Activated naive CD8-positive, alpha-beta T cell treated with anti-CD3 and anti-CD28 coated beads, Interleukin-2, amount 10 ng/mL, durations not matched to agents 7 days and 5 days (primary cell): ENCODE measurements around the gene MATR3. TPM values are rescaled to one million over a fixed set of nuclear protein-coding genes. Genes with fewer than 3 reads are reported as not detected.

Experiments
- ATAC-seq: fragments of 150-1000 bp; cut with Tn5 transposase; one replicate; pipeline ENCODE4 v1.10.0; 2021; ENCODE audit warnings: low read depth, moderate library complexity
- POLR2A ChIA-PET: fragments of 350-600 bp; sonication (Branson Sonifier 250); formaldehyde crosslinking; loops from one replicate; lab custom pipeline; 2021; ENCODE audit warnings: antibody characterized with exemption; lab: Charles Lee
- DNase-seq: peaks from one replicate; pipeline ENCODE4 v3.0.0; 2021
- H3K27ac Mint-ChIP-seq: one replicate; pipeline ENCODE4 v1.8.0; 2022; ENCODE audit warnings: mild to moderate bottlenecking, mixed read lengths
- H3K27me3 Mint-ChIP-seq: one replicate; pipeline ENCODE4 v1.8.0; 2022; ENCODE audit warnings: mild to moderate bottlenecking, moderate library complexity, mixed read lengths
- H3K36me3 Mint-ChIP-seq: one replicate; pipeline ENCODE4 v1.8.0; 2021; ENCODE audit warnings: mild to moderate bottlenecking, mixed read lengths
- H3K4me1 Mint-ChIP-seq: one replicate; pipeline ENCODE4 v1.8.0; 2021; ENCODE audit warnings: mixed read lengths
- H3K4me3 Mint-ChIP-seq: one replicate; pipeline ENCODE4 v1.8.0; 2022; ENCODE audit warnings: mild to moderate bottlenecking, moderate library complexity, mixed read lengths
- H3K9me3 Mint-ChIP-seq: one replicate; pipeline ENCODE4 v1.8.0; 2021; ENCODE audit warnings: mixed read lengths
- total RNA-seq, 2 experiments: library from RNA; stranded (reverse); gene quantifications; one replicate each; pipeline ENCODE4 v1.2.3, GENCODE V29; 2021

The MATR3 gene
- total RNA-seq, 2 experiments from 2014 or later = 174 to 183 TPM

- ATAC-seq (no peak), DNase-seq (no peak)
- H3K27ac Mint-ChIP-seq = peak overlapping the region; percentile 2
- peaks cover 24% of the 10 kb centered on the region for H3K4me1 Mint-ChIP-seq
- no peaks in the 10 kb centered on the region for H3K27me3 Mint-ChIP-seq
- POLR2A ChIA-PET = interaction anchor here (1.0 kb wide), 1 partner anchor 12 kb away, joined by 3 read pairs; no protein-coding TSS in a partner anchor
- no peaks in the 10 kb centered on the region for H3K9me3 Mint-ChIP-seq
- no peak overlapping the region for H3K4me3 Mint-ChIP-seq
- H3K36me3 Mint-ChIP-seq = peaks cover 8% of the 10 kb centered on the region
These were observed 86.3 kb downstream of the MATR3 start for GRCh38 chr5:139379626-139380449.

Other genes starting within 250 kb of the MATR3 start
- gene SIL1, start 95.4 kb upstream of the MATR3 start, total RNA-seq = 10 to 100 TPM; 13.5 to 15.8 TPM
- gene PAIP2, start 48.1 kb downstream of the MATR3 start, total RNA-seq = 100 to 1,000 TPM; 108 to 118 TPM
- gene SLC23A1, start 89.6 kb downstream of the MATR3 start, total RNA-seq = 1 to 10 TPM; 1.3 to 1.8 TPM
- gene MZB1, start 96.2 kb downstream of the MATR3 start, total RNA-seq = 10 to 100 TPM; 21.8 to 22.6 TPM
- gene PROB1, start 101.4 kb downstream of the MATR3 start, total RNA-seq = 1 to 10 TPM; 4.1 to 4.3 TPM
- 1 to 10 TPM; 6.3 to 6.4 TPM for gene SPATA24, start 110.3 kb downstream of the MATR3 start, total RNA-seq
- 1 to 10 TPM; 4.2 to 5.7 TPM for gene DNAJC18, start 145.8 kb downstream of the MATR3 start, total RNA-seq
- gene ECSCR, start 169.0 kb downstream of the MATR3 start, total RNA-seq = not detected
- gene SMIM33, start 177.3 kb downstream of the MATR3 start, total RNA-seq = under 1 TPM; 0.34 to 0.44 TPM
- 10 to 100 TPM; 63.6 to 68.4 TPM for gene STING1, start 189.0 kb downstream of the MATR3 start, total RNA-seq